Loucy (cell line): ENCODE measurements around the gene RNF19B.

Source experiments
- H2AFZ ChIP-seq: fragments of 200-600 bp; sonication (generic); 2 replicates; pipeline ENCODE4 v1.6.0; 2016; ENCODE audit warnings: antibody characterized with exemption, mild to moderate bottlenecking, low read length, moderate library complexity
- H3F3A ChIP-seq: fragments of 200-600 bp; 2 replicates; pipeline ENCODE4 v1.6.0; 2016; ENCODE audit warnings: antibody characterized with exemption, low read depth, mild to moderate bottlenecking
- H3K27me3 ChIP-seq: fragments of 200-600 bp; sonication (generic); 2 replicates; pipeline ENCODE4 v1.6.1; 2014; ENCODE audit warnings: low read length, mild to moderate bottlenecking; ENCODE audit not compliant: insufficient read depth, poor library complexity, severe bottlenecking
- H3K36me3 ChIP-seq: fragments of 200-600 bp; sonication (generic); 2 replicates; pipeline ENCODE4 v1.6.1; 2016; ENCODE audit warnings: low read length; ENCODE audit not compliant: insufficient read depth
- H3K4me1 ChIP-seq: fragments of 200-600 bp; sonication (generic); 2 replicates; pipeline ENCODE4 v1.5.1; 2014; ENCODE audit warnings: low read length, mild to moderate bottlenecking; ENCODE audit not compliant: insufficient read depth, poor library complexity, severe bottlenecking
- H3K4me2 ChIP-seq: fragments of 200-600 bp; sonication (generic); 2 replicates; pipeline ENCODE4 v1.6.0; 2014; ENCODE audit warnings: antibody characterized with exemption, low read length, low read depth, mild to moderate bottlenecking; ENCODE audit not compliant: poor library complexity, severe bottlenecking
- H3K4me3 ChIP-seq: fragments of 200-600 bp; sonication (generic); 2 replicates; pipeline ENCODE4 v1.5.1; 2014; ENCODE audit warnings: low read length, mild to moderate bottlenecking, mixed read lengths; ENCODE audit not compliant: poor library complexity, severe bottlenecking
- H3K79me2 ChIP-seq: fragments of 200-600 bp; sonication (generic); 2 replicates; pipeline ENCODE4 v1.6.1; 2014; ENCODE audit warnings: low read length; ENCODE audit not compliant: insufficient read depth
- H3K9ac ChIP-seq: fragments of 200-600 bp; sonication (generic); 2 replicates; pipeline ENCODE4 v1.6.0; 2014; ENCODE audit warnings: mild to moderate bottlenecking, low read depth, low read length, moderate library complexity; ENCODE audit not compliant: poor library complexity, severe bottlenecking
- H3K9me2 ChIP-seq: fragments of 200-600 bp; sonication (generic); replicated peaks from 2 replicates; pipeline ENCODE4 v1.6.1; 2016; ENCODE audit warnings: low read depth, low read length, mixed read lengths
- H3K9me3 ChIP-seq: fragments of 200-600 bp; sonication (generic); 2 replicates; pipeline ENCODE4 v1.6.1; 2014; ENCODE audit warnings: mild to moderate bottlenecking, antibody characterized with exemption, low read length, low read depth; ENCODE audit not compliant: insufficient read depth
- H4K20me1 ChIP-seq: fragments of 200-600 bp; sonication (generic); 2 replicates; pipeline ENCODE4 v1.6.0; 2014; ENCODE audit warnings: antibody characterized with exemption, low read length, mild to moderate bottlenecking; ENCODE audit not compliant: insufficient read depth, poor library complexity, severe bottlenecking
- EZH2phosphoT487 ChIP-seq: fragments of 200-600 bp; IDR thresholded peaks from 2 replicates; pipeline ENCODE4 v1.6.1; 2018; ENCODE audit warnings: antibody characterized with exemption, mild to moderate bottlenecking, moderate library complexity, borderline replicate concordance
- TF ChIP-seq, protein P1 (sequence below): fragments of 200-600 bp; sonication (generic); conservative IDR thresholded peaks from 2 replicates; pipeline ENCODE4 v1.5.1; 2014; ENCODE audit warnings: mild to moderate bottlenecking, antibody characterized with exemption, low read length

RNF19B gene

DNA sequence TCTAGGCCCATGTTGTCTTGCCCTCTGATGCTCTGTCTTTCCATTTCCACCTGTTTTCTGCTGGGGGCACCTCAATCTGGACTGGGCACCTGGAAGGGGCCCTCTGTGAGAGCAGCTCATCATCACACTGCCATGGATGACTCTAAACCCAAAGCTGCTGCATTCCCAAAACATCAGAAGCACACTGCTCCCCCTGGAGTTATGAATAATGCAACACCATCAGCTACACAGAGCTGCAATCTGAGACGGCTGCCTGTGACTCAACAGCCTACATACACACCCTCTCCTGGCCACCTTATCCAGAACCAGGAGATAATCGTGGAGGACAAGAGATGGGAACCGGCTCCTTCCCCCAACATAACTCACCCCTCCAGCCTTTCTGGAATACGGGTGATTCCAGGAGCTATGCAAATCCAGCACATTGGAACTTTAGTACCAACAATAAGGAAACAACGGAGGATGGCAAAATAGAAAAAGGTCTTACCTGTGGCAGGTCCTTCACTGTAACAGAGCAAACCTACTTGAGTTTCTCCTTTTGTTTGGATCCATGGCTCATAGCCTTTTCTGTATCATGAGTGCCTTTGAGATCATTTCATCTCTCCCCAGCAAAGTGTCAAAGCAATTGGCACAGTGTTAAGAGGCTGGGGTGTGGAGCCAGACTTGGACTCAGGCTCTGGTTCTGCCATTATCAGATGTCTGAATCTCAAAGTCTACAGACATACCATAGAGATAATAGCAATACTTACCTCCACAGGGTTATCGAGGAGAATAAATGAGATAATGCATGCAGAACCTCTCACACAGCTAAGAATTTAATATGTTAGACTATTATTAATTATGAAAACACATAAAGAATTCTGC, 42.8 kb upstream of the RNF19B start:
- Histone ChIP-seq H3K9me2 (no peaks in the 10 kb centered on the region), H3K79me2 (no peaks in the 10 kb centered on the region), H3K4me3 (no peak overlapping the region), H3K4me1 (no peaks in the 10 kb centered on the region), H3K4me2 (no peak overlapping the region), H2AFZ (no peak overlapping the region), H3K9ac (no peak overlapping the region), H3F3A (no peaks in the 10 kb centered on the region), H3K36me3 (peaks cover 44% of the 10 kb centered on the region), H4K20me1 (no peaks in the 10 kb centered on the region), H3K27me3 (no peaks in the 10 kb centered on the region), H3K9me3 (no peaks in the 10 kb centered on the region)
- TF ChIP-seq EZH2phosphoT487 = no peak
- TF ChIP-seq, protein P1, sequence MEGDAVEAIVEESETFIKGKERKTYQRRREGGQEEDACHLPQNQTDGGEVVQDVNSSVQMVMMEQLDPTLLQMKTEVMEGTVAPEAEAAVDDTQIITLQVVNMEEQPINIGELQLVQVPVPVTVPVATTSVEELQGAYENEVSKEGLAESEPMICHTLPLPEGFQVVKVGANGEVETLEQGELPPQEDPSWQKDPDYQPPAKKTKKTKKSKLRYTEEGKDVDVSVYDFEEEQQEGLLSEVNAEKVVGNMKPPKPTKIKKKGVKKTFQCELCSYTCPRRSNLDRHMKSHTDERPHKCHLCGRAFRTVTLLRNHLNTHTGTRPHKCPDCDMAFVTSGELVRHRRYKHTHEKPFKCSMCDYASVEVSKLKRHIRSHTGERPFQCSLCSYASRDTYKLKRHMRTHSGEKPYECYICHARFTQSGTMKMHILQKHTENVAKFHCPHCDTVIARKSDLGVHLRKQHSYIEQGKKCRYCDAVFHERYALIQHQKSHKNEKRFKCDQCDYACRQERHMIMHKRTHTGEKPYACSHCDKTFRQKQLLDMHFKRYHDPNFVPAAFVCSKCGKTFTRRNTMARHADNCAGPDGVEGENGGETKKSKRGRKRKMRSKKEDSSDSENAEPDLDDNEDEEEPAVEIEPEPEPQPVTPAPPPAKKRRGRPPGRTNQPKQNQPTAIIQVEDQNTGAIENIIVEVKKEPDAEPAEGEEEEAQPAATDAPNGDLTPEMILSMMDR = peak; percentile 47

DNA sequence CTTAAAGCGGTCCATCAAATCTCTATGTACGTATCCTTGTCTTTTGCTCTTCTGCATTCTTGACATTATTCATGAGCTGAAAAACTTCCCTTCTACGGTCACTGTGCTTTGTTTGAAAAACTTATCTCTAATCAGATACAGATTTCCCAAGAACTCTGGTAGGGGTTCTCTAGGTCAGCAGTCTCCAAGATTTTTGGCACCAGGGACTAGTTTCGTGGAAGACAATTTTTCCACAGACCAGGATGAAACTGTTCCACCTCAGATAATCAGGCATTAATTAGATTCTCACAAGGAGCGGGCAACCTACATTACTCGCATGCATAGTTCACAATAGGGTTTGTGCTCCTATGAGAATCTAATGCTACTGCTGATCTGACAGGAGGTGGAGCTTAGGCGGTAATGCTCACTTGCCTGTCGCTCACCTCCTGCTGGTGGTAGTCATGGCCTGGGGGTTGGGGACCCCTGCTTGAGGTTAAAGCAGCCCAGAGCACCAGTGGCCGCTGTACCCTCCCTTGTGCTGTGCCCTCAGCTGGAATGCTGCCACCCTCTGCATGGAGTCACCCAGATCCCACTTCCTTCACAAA, 41.3 kb upstream of the RNF19B start:
- H3K36me3 ChIP-seq = peaks cover 29% of the 10 kb centered on the region; the same call in 1 of the 2 replicates
- H3K9me2 ChIP-seq = no peaks in the 10 kb centered on the region
- H3K79me2 ChIP-seq = no peaks in the 10 kb centered on the region
- H2AFZ ChIP-seq = no peak overlapping the region
- H3K4me1 ChIP-seq = no peaks in the 10 kb centered on the region
- H3F3A ChIP-seq = no peaks in the 10 kb centered on the region
- H4K20me1 ChIP-seq = no peaks in the 10 kb centered on the region
- no peak overlapping the region for H3K4me2 ChIP-seq
- H3K9ac ChIP-seq = no peak overlapping the region
- no peaks in the 10 kb centered on the region for H3K9me3 ChIP-seq
- H3K27me3 ChIP-seq = no peaks in the 10 kb centered on the region
- TF ChIP-seq, protein P1 = no peak
- TF ChIP-seq EZH2phosphoT487 = no peak
- H3K4me3 ChIP-seq = no peak overlapping the region

DNA sequence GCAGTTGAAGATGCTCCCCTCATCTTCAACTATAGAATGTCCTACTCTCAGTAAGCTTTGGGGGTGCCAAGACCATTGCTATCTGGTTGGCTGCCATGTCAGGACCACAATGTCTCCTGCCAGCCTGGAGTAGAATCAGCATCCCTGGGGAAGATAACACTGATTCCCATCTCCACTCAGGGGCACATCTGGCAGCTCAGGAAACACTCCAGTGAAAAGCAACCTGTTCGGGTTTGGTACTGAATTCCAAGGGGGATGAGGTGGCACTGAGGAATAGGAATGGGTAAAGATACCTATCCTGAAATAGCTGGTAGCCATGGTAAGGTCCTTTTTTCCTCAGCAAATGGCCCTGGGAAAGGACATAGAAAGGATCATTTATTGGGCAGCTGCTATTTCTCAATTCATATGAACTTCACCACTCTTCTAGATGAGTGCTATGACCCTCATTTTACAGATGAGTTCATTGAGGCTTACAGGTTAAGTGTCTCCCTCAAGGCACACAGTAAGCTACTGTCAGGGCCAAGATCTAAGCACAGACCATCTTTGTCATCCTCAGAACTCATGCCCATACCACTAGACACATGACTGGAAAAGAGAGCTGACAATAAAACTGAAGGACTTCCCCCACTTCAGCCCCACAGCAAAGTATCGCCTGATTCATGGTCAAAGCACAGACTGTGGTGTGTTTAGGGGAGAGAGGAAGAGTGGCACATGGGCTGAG, 40.7 kb upstream of the RNF19B start:
- Histone ChIP-seq H3K79me2 (no peaks in the 10 kb centered on the region), H3F3A (no peaks in the 10 kb centered on the region), H3K9ac (no peak overlapping the region), H3K9me2 (no peaks in the 10 kb centered on the region), H3K27me3 (no peaks in the 10 kb centered on the region), H3K9me3 (no peaks in the 10 kb centered on the region), H3K4me1 (no peaks in the 10 kb centered on the region), H3K4me2 (no peak overlapping the region), H4K20me1 (no peaks in the 10 kb centered on the region), H2AFZ (no peak overlapping the region), H3K36me3 (peaks cover 25% of the 10 kb centered on the region; the same call in 1 of the 2 replicates), H3K4me3 (no peak overlapping the region)
- TF ChIP-seq EZH2phosphoT487 = no peak
- TF ChIP-seq, protein P1 = no peak
